LNCaP clone FGC (cell line): ENCODE data around the gene LMAN1L.
A peak's percentile ranks its signal among the peaks of the same experiment; 100 is the strongest.
"Not testable (repeated sequence)": the region's sequence is repeated elsewhere in the genome, so short reads cannot be mapped to it uniquely, and the experiment has no call there.

ENCODE experiments used
- DNase-seq: peaks from one replicate; pipeline ENCODE4 v3.0.0-alpha.2; 2011; ENCODE audit warnings: low read depth
- H3K4me3 ChIP-seq: 2 replicates; pipeline ENCODE4 v1.5.1; 2011; ENCODE audit warnings: mild to moderate bottlenecking, low read depth, low read length, control low read depth
- CTCF ChIP-seq: IDR thresholded peaks from 2 replicates; pipeline ENCODE4 v1.5.1; 2012; ENCODE audit warnings: mild to moderate bottlenecking; ENCODE audit not compliant: control insufficient read depth, insufficient read depth; ENCODE audit errors: extremely low read depth

The LMAN1L gene

GRCh38 chr15:74782259-74783071 lies 30.2 kb upstream of the LMAN1L start:
- H3K4me3 ChIP-seq: peak overlapping the region; percentile 79
- no peak for DNase-seq
- TF ChIP-seq CTCF: no peak

GRCh38 chr15:74783072-74783807 lies 29.4 kb upstream of the LMAN1L start:
- DNase-seq: no peak
- peak overlapping the region; percentile 79 for H3K4me3 ChIP-seq
- no peak for TF ChIP-seq CTCF

- peak overlapping the region; percentile 79 for H3K4me3 ChIP-seq
- TF ChIP-seq CTCF: no peak
- DNase-seq: no peak
Observed at GRCh38 chr15:74783808-74784175, 28.8 kb upstream of the LMAN1L start.

- DNase-seq: no peak
- no peak for TF ChIP-seq CTCF
- H3K4me3 ChIP-seq: no peak overlapping the region
Observed at GRCh38 chr15:74784426-74785193, 28.0 kb upstream of the LMAN1L start.

GRCh38 chr15:74785194-74786032 lies 27.2 kb upstream of the LMAN1L start:
- no peak for TF ChIP-seq CTCF
- no peak for DNase-seq
- H3K4me3 ChIP-seq: no peak overlapping the region

GRCh38 chr15:74786081-74786480 lies 26.6 kb upstream of the LMAN1L start:
- H3K4me3 ChIP-seq, DNase-seq: not testable (repeated sequence)
